H1 (cell line): ENCODE results near the gene PMPCB. TPM values are rescaled to one million over a fixed set of nuclear protein-coding genes. Genes with fewer than 3 reads are reported as not detected.
A peak's percentile ranks its signal among the peaks of the same experiment; 100 is the strongest.

Experiments
- ASH2L ChIP-seq: fragments of 200-600, 300-600 bp; sonication (generic); IDR thresholded peaks from one replicate; pipeline ENCODE4 v1.7.1; 2017; ENCODE audit warnings: low read length
- CBX8 ChIP-seq: fragments of 300-800, 300-1000 bp; sonication (generic); IDR thresholded peaks from 2 replicates; pipeline ENCODE4 v1.7.1; 2016; ENCODE audit warnings: low read depth, low read length, borderline replicate concordance
- CHD2 ChIP-seq: IDR thresholded peaks from 2 replicates; pipeline ENCODE4 v1.6.1; 2012; ENCODE audit warnings: low read length, improper control_type of control experiment
- FOSL1 ChIP-seq: IDR thresholded peaks from 2 replicates; pipeline ENCODE4 v1.6.1; 2011; ENCODE audit warnings: mild to moderate bottlenecking, low read depth, low read length, moderate library complexity; ENCODE audit not compliant: insufficient read depth
- GABPA ChIP-seq: IDR thresholded peaks from 2 replicates; pipeline ENCODE4 v1.6.1; 2011; ENCODE audit warnings: mild to moderate bottlenecking, low read length, moderate library complexity, borderline replicate concordance; ENCODE audit not compliant: insufficient read depth
- GTF2F1 ChIP-seq: IDR thresholded peaks from 2 replicates; pipeline ENCODE4 v1.6.1; 2012; ENCODE audit warnings: low read depth, low read length, improper control_type of control experiment, borderline replicate concordance
- HDAC6 ChIP-seq: IDR thresholded peaks from one replicate; pipeline ENCODE4 v1.7.1; 2012; ENCODE audit warnings: low read depth, mild to moderate bottlenecking, inconsistent platforms, low read length, moderate library complexity
- JUN ChIP-seq: IDR thresholded peaks from 2 replicates; pipeline ENCODE4 v1.6.1; 2011; ENCODE audit warnings: low read depth, mild to moderate bottlenecking, improper control_type of control experiment, low read length
- JUND ChIP-seq: IDR thresholded peaks from 2 replicates; pipeline ENCODE4 v1.6.1; 2011; ENCODE audit warnings: mild to moderate bottlenecking, improper control_type of control experiment, low read length
- NANOG ChIP-seq: IDR thresholded peaks from 2 replicates; pipeline ENCODE4 v1.6.1; 2011; ENCODE audit warnings: low read length, low read depth, mild to moderate bottlenecking, inconsistent platforms; ENCODE audit not compliant: insufficient read depth, poor library complexity, severe bottlenecking
- RAD21 ChIP-seq, 2 experiments: IDR thresholded peaks in 1 of 2; conservative IDR thresholded peaks in 1 of 2; 2 replicates each; pipeline ENCODE4 v1.6.1; 2011; ENCODE audit warnings: low read depth in 2 of 2, low read length in 2 of 2, improper control_type of control experiment in 1 of 2, inconsistent platforms in 1 of 2, mild to moderate bottlenecking in 1 of 2, moderate library complexity in 1 of 2
- RNF2 ChIP-seq: fragments of 200-900, 300-1000 bp; sonication (generic); IDR thresholded peaks from 2 replicates; pipeline ENCODE4 v1.7.1; 2016; ENCODE audit warnings: borderline replicate concordance, low read depth, mild to moderate bottlenecking, antibody characterized with exemption, low read length; ENCODE audit not compliant: poor library complexity, severe bottlenecking; ENCODE audit errors: missing control alignments
- RXRA ChIP-seq: IDR thresholded peaks from 2 replicates; pipeline ENCODE4 v1.6.1; 2011; ENCODE audit warnings: low read depth, mild to moderate bottlenecking, low read length, moderate library complexity; ENCODE audit not compliant: insufficient read depth
- SAP30 ChIP-seq: fragments of 300-600 bp; sonication (generic); IDR thresholded peaks from 2 replicates; pipeline ENCODE4 v1.7.1; 2012; ENCODE audit warnings: low read length, moderate library complexity, mild to moderate bottlenecking, inconsistent platforms; ENCODE audit not compliant: insufficient read depth, insufficient replicate concordance
- SIN3A ChIP-seq, 2 experiments: IDR thresholded peaks in 1 of 2; conservative IDR thresholded peaks in 1 of 2; 2 replicates each; pipeline ENCODE4 v1.6.1; 2011 to 2012; ENCODE audit warnings: low read length in 2 of 2, improper control_type of control experiment in 1 of 2, low read depth in 1 of 2, mild to moderate bottlenecking in 1 of 2
- SP1 ChIP-seq: IDR thresholded peaks from 2 replicates; pipeline ENCODE4 v1.6.1; 2011; ENCODE audit warnings: low read depth, low read length
- SP2 ChIP-seq: IDR thresholded peaks from 2 replicates; pipeline ENCODE4 v1.6.1; 2012; ENCODE audit warnings: mild to moderate bottlenecking, low read length, inconsistent platforms
- SUZ12 ChIP-seq: fragments of 200-600 bp; sonication (generic); IDR thresholded peaks from 2 replicates; pipeline ENCODE4 v1.6.1; 2012; ENCODE audit warnings: mild to moderate bottlenecking, inconsistent platforms, low read length, moderate library complexity, mixed read lengths
- TBP ChIP-seq: IDR thresholded peaks from 2 replicates; pipeline ENCODE4 v1.6.1; 2011; ENCODE audit warnings: low read depth, low read length, improper control_type of control experiment
- ZNF274 ChIP-seq: IDR thresholded peaks from 2 replicates; pipeline ENCODE4 v1.7.0; 2012; ENCODE audit warnings: low read length, borderline replicate concordance; ENCODE audit errors: extremely low read depth
- polyA plus RNA-seq, 7 experiments: library from polyadenylated mRNA; depleted of rRNA in 3 of 7; stranded (reverse) in 5 of 7; unstranded in 2 of 7; fragments of >200 nt in 5 of 7; fragments of 200-250 nt in 2 of 7; gene quantifications; 1 replicate in 5 of 7; 2 replicates in 1 of 7; 4 replicates in 1 of 7; pipeline versions ENCODE4 v1.2.1 to v1.2.3, GENCODE V29; 2011 to 2013; ENCODE audit warnings: missing spikeins in 2 of 7, mixed read lengths in 2 of 7
- total RNA-seq: library from RNA; stranded (reverse); fragmentation: NEBNext Ultra II Directional; extraction: Animal tissue kit (Norgen Biotek cat#: 25700); gene quantifications from 2 replicates; pipeline ENCODE4 v1.2.1, GENCODE V29; 2021
- TF ChIP-seq, protein P1 (sequence below): IDR thresholded peaks from 2 replicates; pipeline ENCODE4 v1.6.1; 2012; ENCODE audit warnings: low read length, inconsistent platforms

Gene PMPCB
- total and polyA plus RNA-seq, 2 of the 8 experiments (the other 6 are each of a cell fraction or from before 2014, with no cell fraction given), result 60.6 to 83.5 TPM

DNA sequence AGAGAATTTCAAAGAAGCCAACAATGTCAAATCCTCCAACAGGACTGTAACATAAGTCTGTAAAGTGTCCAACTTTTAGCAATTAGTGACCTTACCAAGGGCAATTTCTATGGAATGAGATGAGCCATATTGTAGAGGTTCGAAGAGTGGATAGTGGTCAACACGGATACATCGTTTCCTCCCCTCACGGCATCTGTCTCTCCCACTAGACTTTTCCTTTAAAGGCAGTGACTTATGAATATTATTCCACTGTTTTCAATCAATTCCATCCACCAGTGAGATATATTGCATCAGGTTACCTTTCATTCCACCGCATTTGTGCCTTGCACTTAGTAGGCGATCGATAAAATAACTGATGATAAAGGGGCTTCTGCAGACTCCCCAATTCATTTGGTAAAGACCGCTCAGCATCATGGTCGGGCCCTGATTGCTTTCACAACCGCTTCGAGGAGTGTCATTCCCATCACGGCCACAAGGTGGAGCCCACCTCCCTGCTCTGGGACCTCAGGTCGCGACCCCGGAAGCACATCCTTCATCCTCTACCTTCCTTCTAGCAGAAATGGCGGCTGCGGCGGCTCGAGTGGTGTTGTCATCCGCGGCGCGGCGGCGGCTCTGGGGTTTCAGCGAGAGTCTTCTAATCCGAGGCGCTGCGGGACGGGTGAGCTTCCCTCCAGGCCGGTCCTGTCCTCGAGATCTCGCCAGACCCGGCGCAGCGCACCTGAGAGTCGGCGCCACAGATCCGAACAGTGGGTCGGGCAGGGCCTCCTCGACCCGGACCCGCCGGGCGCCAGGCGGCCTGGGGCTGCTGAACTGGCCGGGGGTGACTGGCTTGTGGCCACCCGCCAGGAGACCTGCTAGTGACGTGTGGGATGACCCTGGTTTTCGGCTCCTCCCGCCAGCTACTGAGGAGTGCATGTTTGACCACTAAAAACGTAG is at the start of gene PMPCB (continued):
- TF ChIP-seq GABPA (peak; percentile 88), GTF2F1 (no peak), SP2 (no peak), RAD21 (IDR thresholded peaks at IDR 0.05 in 1 of 2, conservative IDR thresholded peaks at IDR 0.05 in 1 of 2; ENCODE audit: low read depth in 2 of 2, low read length in 2 of 2) (peak; percentile 72 to 76), RXRA (no peak), ASH2L (peak; percentile 99), SIN3A (conservative IDR thresholded peaks at IDR 0.05 in 1 of 2, IDR thresholded peaks at IDR 0.05 in 1 of 2; ENCODE audit: low read depth in 1 of 2, low read length in 2 of 2) (peak; percentile 21 to 93; a peak in 2 of 4 replicates), RNF2 (no peak), SUZ12 (no peak), SP1 (no peak), TBP (peak; percentile 93), NANOG (no peak), JUN (no peak), ZNF274 (no peak), HDAC6 (no peak), SAP30 (no peak), CHD2 (peak; percentile 85), CBX8 (no peak), JUND (no peak), FOSL1 (no peak)
- TF ChIP-seq, protein P1, sequence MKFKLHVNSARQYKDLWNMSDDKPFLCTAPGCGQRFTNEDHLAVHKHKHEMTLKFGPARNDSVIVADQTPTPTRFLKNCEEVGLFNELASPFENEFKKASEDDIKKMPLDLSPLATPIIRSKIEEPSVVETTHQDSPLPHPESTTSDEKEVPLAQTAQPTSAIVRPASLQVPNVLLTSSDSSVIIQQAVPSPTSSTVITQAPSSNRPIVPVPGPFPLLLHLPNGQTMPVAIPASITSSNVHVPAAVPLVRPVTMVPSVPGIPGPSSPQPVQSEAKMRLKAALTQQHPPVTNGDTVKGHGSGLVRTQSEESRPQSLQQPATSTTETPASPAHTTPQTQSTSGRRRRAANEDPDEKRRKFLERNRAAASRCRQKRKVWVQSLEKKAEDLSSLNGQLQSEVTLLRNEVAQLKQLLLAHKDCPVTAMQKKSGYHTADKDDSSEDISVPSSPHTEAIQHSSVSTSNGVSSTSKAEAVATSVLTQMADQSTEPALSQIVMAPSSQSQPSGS, result no peak
